Hematopoietic multipotent progenitor cell (in vitro differentiated cells): ENCODE results near the gene MYPOP. TPM values are rescaled to one million over a fixed set of nuclear protein-coding genes. Genes with fewer than 3 reads are reported as not detected.
"Not testable (repeated sequence)": the region's sequence is repeated elsewhere in the genome, so short reads cannot be mapped to it uniquely, and the experiment has no call there.

Experiments
- DNase-seq, 3 donors: peaks; one replicate each; pipeline ENCODE4 v3.0.0-alpha.2; 2011 to 2015; ENCODE audit warnings: low read depth in 2 of 3, low spot score in 2 of 3
- total RNA-seq: library from RNA; depleted of rRNA; stranded (reverse); fragments of >200 nt; gene quantifications from one replicate; pipeline ENCODE4 v1.2.3, GENCODE V29; 2012

The MYPOP gene
- total RNA-seq, 1 donor, result 3.2 TPM

DNA sequence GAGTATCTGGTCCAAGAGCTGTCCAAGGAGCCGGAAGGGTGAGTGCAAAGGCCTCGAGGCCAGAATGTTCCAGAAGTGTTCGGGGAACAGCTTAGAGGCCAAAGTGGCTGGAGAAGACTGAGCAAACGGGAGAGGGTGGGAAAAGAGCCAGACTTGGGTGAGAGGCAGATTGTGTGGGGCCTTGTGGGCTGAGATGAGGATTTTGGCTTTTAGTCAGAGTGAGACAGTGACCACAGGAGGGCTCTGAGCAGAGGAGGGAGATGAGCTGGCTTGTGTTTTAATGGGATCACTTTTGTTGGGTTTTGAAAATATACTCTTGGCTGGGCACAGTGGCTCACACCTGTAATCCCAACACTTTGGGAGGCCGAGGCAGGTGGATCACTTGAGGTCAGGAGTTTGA is 6.5 kb upstream of the MYPOP start:
- DNase-seq, result no peak

DNA sequence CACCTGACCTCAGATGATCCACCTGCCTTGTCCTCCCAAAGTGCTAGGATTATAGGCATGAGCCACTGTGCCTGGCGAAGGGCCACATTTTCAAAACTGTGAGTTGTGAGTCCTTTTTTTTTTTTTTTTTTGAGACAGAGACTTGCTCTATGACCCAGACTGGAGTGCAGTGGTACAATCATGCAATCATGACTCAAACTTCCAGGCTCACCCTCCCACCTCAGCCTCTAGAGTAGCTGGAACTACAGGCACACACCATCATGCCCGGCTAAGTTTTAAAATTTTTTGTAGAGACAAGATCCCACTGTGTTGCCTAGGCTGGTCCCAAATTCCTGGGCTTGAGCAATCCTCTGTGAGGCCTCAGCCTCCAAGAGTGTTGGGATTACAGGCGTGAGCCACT is 3.8 kb upstream of the MYPOP start:
- DNase-seq, result no peak

GRCh38 chr19:45905011-45905410 is 2.6 kb upstream of the MYPOP start:
- DNase-seq, result no peak

- peak; percentile 97 to 100 (median 98) for DNase-seq
Measured at GRCh38 chr19:45902651-45903625, 525 bp upstream of the MYPOP start.

- DNase-seq, result peak in 2 of 3 donors; percentile 67 to 70
Measured at GRCh38 chr19:45901432-45901911, 941 bp downstream of the MYPOP start.

DNA sequence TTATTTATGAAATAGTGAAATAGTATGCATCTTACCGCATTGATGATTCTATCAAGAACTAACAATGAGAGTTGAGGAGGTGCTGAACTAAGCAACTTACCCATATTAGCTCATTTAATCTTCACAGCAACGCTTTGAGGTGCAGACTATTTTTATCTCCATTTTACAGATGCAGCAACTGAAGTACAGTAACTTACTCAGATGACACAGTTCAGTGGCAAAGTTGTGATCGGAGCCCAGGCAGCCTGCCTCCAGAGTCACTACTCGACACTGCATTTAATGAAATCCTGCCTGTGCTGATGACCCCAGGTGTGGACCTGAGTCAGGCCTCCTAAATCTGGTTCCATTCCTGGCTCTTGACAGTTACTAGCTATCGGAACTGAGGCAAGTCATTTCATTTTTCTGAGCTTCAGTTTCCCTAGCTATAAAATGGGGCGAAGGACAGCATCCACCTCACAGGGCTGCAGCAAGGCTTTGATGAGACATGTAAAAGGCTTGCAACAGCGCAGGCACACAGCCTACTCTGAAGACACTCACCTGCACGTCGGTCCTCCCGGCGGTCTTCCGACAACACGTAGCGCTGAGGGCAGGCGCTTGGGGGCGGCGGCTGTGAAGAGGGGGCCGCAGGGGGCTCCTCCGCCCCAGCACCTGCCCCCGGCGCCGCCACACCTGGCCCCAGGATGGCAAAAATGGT is 1.5 kb downstream of the MYPOP start:
- no peak for DNase-seq

- no peak for DNase-seq
Measured at GRCh38 chr19:45899919-45900589, 2.4 kb downstream of the MYPOP start.

DNA sequence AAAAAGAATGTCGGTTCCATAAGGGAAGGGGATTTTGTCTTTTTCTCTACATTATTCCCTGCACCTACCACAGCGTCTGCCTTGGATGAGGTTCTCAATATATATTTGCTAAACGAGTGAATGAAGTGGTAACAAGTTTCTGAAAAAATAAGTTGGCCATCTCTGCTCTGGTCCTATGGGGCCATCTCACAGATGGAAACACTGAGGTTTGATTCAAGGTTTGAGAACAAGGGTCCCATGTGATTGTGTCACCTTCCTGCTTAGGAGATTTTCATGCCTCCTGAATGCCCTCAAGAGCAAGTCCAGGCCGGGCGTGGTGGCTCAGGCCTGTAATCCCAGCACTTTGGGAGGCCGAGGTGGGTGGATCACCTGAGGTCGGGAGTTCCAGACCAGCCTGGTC is 3.2 kb downstream of the MYPOP start:
- no peak for DNase-seq

- DNase-seq, result no peak
Measured at GRCh38 chr19:45897261-45897812, 5.1 kb downstream of the MYPOP start.

- DNase-seq, result not testable (repeated sequence)
Measured at GRCh38 chr19:45895983-45896599, 6.3 kb downstream of the MYPOP start.

GRCh38 chr19:45895519-45895972 is 6.9 kb downstream of the MYPOP start:
- DNase-seq, result no peak

DNA sequence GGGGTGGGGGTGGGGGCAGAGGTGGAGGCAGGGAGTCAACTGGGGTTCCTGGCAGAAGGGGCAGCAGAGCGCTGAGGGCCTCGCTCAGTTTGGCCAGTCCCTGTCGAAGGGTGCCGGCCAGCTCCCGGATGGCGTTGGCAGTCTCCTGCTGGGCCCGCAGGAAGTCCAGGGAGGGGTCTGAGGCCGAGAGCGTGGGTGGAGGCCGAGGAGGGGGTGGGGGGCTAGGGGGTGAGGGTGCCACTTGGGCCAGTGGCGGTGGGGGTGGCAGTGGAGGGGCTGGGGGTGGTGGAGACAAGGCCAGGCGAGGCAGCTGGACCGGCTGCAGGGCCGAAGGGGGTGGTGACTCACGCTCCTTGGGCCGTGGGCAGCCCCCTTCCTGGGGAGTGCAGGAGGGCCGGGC is 11.5 kb downstream of the MYPOP start:
- DNase-seq, result no peak

- no peak for DNase-seq
Measured at GRCh38 chr19:45889210-45889885, 13.1 kb downstream of the MYPOP start.

- no peak for DNase-seq
Measured at GRCh38 chr19:45887200-45887710, 15.2 kb downstream of the MYPOP start.

DNA sequence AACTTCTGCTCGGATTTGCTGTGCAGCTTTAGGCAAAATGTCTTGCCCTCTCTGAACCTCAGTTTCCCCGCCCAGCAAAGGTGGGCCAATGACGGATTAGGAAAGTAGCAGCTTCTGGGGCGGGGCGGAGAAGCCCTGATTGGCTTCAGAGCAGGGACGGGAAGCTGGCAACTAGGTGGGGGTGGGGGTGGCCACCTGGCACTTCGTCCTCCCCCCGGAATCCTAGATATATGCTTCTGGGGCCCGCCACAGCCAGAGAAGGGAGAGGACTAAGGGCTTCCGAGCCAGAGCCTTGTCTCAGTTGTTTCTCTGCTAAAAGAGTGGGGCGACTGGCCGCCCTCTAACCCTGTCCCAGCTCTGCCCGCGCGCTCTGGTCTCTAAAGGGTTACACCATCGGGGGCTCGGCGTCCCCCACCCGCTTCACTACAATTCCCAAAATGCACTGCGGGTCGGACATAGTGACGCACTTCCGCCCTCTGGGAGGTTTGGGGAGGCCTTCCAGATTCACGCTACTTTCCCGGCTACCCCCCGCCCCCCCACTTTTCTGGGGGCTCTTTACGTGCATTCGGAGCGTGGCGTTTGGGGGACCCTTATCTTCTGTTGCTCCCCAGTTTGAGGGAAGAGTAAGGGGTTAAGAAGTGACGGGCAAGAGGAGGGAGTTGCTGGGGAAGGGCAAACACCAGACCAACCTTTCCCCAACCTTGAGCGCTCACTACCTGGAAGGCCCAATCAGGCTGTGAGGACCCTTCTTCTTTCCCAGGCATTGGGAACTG is 15.8 kb downstream of the MYPOP start:
- peak; percentile 79 to 96 (median 91) for DNase-seq

DNA sequence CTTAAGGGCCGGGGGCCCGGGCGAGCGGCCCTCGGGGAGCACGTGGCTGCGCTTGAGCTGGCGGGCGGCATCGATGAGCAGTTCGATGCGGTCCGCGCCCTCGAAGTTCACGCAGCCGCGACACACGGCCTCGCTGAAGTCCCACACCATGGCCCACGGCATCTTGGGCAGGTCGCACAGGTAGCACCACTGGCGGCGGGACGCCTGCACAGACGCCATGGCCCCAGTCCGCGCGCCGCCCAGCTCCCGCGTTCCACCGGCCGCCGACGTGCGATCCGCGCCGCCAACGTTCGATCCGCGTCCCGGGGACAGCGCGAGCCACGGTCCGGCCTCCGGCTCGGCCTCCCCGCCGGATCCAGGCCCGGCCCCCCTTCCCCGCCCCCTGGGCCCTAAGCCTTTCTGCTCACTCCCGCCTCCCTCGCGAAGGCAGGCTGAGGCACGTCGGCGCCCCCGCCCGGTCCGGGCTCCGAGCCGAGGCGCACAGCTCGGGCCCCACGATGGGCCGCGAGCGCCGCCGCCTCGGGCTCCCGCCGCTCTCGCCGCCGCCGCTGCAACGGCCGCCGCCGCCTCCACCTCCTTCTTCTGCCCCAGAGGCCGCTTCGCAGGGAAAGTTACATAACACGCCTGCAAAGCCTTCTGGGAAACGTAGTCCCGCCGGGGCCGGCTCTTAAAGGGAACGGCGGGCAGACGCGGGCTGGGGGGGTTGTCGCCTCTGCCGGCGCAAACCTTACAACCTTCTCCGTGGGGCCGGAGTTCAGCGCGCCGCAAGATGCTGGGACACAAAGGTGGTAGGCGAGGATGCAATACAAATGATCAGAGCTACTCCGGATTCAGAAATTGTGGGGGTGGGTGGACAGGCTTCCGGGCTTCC is 16.6 kb downstream of the MYPOP start, which contains the start of gene IRF2BP1:
IRF2BP1 (minus strand) TSS at position 586 of the 871 bp plus-strand sequence; CDS start at position 219, 367 bp downstream.
- DNase-seq, result peak in 2 of 3 donors; percentile 93 to 95
